Aorta (tissue), 5 donors: ENCODE data around the gene CYP4F8. TPM values are rescaled to one million over a fixed set of nuclear protein-coding genes. Genes with fewer than 3 reads are reported as not detected.

Experiments used
- ATAC-seq: fragments of 200-7000 bp; cut with Tn5 transposase; one replicate; pipeline ENCODE4 v1.9.1; 2022; ENCODE audit warnings: moderate library complexity; ENCODE audit not compliant: low FRiP score
- DNase-seq, 2 donors: peaks; one replicate each; pipeline ENCODE4 v3.0.0-alpha.2; 2020
- H3K27ac ChIP-seq, 2 donors: one replicate each; pipeline ENCODE4 v1.5.1; 2013; ENCODE audit warnings: low read length in 2 of 2, mild to moderate bottlenecking in 2 of 2, moderate library complexity in 2 of 2, control low read depth in 1 of 2, inconsistent platforms in 1 of 2, low read depth in 1 of 2
- H3K27me3 ChIP-seq, 2 donors: one replicate each; pipeline ENCODE4 v1.6.1; 2013; ENCODE audit warnings: control low read depth in 1 of 2, low read length in 1 of 2, mild to moderate bottlenecking in 1 of 2, moderate library complexity in 1 of 2; ENCODE audit not compliant: insufficient read depth in 2 of 2, control insufficient read depth in 1 of 2
- H3K36me3 ChIP-seq, 2 donors: one replicate each; pipeline ENCODE4 v1.6.1; 2013; ENCODE audit warnings: control low read depth in 1 of 2, low read length in 1 of 2, mild to moderate bottlenecking in 1 of 2; ENCODE audit not compliant: insufficient read depth in 2 of 2, control insufficient read depth in 1 of 2
- H3K4me1 ChIP-seq, 2 donors: one replicate each; pipeline ENCODE4 v1.6.1; 2013; ENCODE audit warnings: low read length in 2 of 2, control low read depth in 1 of 2, mild to moderate bottlenecking in 1 of 2, moderate library complexity in 1 of 2; ENCODE audit not compliant: insufficient read depth in 2 of 2, control insufficient read depth in 1 of 2
- H3K4me3 ChIP-seq, 2 donors: one replicate each; pipeline ENCODE4 v1.5.1; 2013; ENCODE audit warnings: low read length in 2 of 2, control low read depth in 1 of 2, mild to moderate bottlenecking in 1 of 2
- H3K9me3 ChIP-seq: one replicate; pipeline ENCODE4 v1.6.1; 2013; ENCODE audit warnings: mild to moderate bottlenecking, low read length; ENCODE audit not compliant: control insufficient read depth
- WGBS, 2 donors: extraction: QIAGEN DNeasy Blood & Tissue Kit; methylation state at CpG; one replicate each; pipeline ENCODE4 v1.1.7; 2013; 5-methylcytosine and 5-hydroxymethylcytosine counted together
- intact Hi-C, 2 donors: fragments of 100-400 bp; cut with DNase I; formaldehyde crosslinking; loops; one replicate each; pipeline versions ENCODE4 v1.14.2 to v1.15.0; 2022
- polyA plus RNA-seq, 2 donors: library from polyadenylated mRNA; stranded (reverse); fragments of 200-250 nt; gene quantifications; one replicate each; pipeline ENCODE4 v1.2.3, GENCODE V29; 2013
- total RNA-seq, 2 donors: library from RNA; stranded (reverse); fragmentation: NEBNext Ultra II Directional; extraction: Animal tissue kit (Norgen Biotek cat#: 25700); gene quantifications; one replicate each; pipeline ENCODE4 v1.2.1, GENCODE V29; 2021
- donor health status: healthy with polysubstance abuse.
- donor health status: Bipolar disorder and iron deficiency.
- donor health status: DM: no; HTN: no; CAD: no.
- donor health status: DM: no; HTN: no; CAD: no.
- donor health status: DM: yes; HTN: yes; CAD: no.

Gene CYP4F8
- total and polyA plus RNA-seq, 4 donors, result not detected

DNA sequence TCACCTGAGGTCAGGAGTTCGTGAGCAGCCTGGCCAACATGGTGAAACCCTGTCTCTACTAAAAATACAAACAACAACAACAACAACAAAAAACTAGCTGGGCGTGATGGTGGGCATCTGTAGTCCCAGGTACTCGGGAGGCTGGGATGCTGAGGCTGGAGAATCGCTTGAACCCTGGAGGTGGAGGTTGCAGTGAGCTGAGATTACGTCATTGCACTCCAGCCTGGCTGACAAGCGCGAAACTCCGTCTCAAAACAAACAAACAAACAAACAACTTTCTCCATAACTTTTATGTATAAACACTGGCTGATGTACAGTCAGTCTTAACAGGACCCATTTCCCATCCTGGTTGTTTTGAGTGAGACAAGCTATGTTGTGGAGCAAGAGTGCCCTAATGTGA is 5.8 kb upstream of the CYP4F8 start:
- 75 to 76% methylated on average over 8 of the region's 8 CpGs for WGBS, 2 donors

DNA sequence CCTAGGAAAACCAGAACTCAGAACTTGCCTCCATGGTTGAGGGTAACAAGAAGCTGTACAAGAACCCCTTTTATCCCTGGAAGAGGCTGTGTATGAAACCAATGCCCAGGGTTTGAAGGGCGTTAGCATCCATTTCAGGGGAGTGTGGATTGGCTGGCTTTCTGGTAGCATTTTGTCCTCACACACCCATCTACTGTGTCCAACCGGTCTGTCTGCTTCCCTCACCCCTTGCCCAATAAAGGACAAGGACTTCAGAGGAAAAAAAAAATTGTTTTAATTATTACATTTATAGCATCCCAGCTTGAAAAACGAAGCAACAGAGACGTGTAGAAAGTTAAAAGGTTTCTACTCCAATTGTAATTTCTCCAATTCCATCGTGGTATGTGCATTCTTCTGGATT is 2.7 kb upstream of the CYP4F8 start:
- intact Hi-C loops, result no loop called here
- DNase-seq (no peak), ATAC-seq (no peak)
- Histone ChIP-seq H3K27me3 (no peaks in the 10 kb centered on the region), H3K9me3 (no peaks in the 10 kb centered on the region), H3K4me1 (no peaks in the 10 kb centered on the region), H3K4me3 (no peak overlapping the region), H3K27ac (no peak overlapping the region), H3K36me3 (no peaks in the 10 kb centered on the region)
- WGBS, 2 donors, result 48 to 58% methylated on average over 5 of the region's 5 CpGs

More for the DNA sequence above, 5.8 kb upstream of the CYP4F8 start:
- Histone ChIP-seq H3K4me1 (no peaks in the 10 kb centered on the region), H3K27ac (no peak overlapping the region), H3K27me3 (no peaks in the 10 kb centered on the region), H3K4me3 (no peak overlapping the region), H3K36me3 (no peaks in the 10 kb centered on the region), H3K9me3 (no peaks in the 10 kb centered on the region)
- ATAC-seq (no peak), DNase-seq (no peak)
- intact Hi-C loops, result no loop called here

DNA sequence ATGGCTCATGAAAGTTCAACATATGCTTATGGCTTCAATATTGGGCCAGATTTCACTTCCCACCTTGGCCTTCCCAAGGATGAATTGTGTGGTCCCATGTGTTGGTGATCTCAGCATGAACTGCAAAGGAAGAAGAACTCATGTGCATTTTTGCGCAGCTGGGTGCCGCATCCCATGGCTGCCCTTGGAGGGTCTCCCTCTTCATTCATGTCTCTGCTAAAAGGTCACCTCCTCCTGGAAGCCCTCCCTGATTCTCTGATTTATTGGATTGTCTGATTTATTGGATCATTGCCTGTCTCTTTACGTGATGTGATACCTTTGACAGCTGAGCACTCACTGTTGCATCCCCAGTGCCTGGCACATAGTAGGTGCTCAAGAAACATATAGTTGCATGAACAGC is 1.7 kb upstream of the CYP4F8 start:
- no peak for ATAC-seq
- Histone ChIP-seq H3K4me1 (no peaks in the 10 kb centered on the region), H3K9me3 (no peaks in the 10 kb centered on the region), H3K27me3 (no peaks in the 10 kb centered on the region), H3K36me3 (no peaks in the 10 kb centered on the region), H3K27ac (no peak overlapping the region), H3K4me3 (no peak overlapping the region)
- 87 to 90% methylated on average over 3 of the region's 3 CpGs for WGBS, 2 donors
- DNase-seq, result no peak
- intact Hi-C loops, result no loop called here

DNA sequence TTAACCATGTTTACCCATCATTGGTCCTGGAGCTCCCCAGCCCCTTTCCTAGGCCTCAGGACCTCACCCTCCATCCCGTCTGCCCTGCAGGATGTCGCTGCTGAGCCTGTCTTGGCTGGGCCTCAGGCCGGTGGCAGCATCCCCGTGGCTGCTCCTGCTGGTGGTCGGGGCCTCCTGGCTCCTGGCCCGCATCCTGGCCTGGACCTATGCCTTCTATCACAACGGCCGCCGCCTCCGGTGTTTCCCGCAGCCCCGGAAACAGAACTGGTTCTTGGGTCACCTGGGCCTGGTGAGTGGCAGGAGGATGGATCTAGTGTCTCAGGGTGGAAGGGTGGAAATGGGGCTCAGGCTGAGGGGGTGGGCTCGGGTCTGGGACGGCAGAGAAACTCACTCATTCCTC is 508 bp downstream of the CYP4F8 start:
- H3K9me3 ChIP-seq, result no peaks in the 10 kb centered on the region
- DNase-seq (no peak), ATAC-seq (no peak)
- no peaks in the 10 kb centered on the region for H3K36me3 ChIP-seq
- H3K27me3 ChIP-seq, result no peaks in the 10 kb centered on the region
- H3K27ac ChIP-seq, result no peak overlapping the region
- intact Hi-C loops, result no loop called here
- 52 to 63% methylated on average over 14 of the region's 14 CpGs for WGBS, 2 donors
- no peaks in the 10 kb centered on the region for H3K4me1 ChIP-seq
- H3K4me3 ChIP-seq, result no peak overlapping the region

DNA sequence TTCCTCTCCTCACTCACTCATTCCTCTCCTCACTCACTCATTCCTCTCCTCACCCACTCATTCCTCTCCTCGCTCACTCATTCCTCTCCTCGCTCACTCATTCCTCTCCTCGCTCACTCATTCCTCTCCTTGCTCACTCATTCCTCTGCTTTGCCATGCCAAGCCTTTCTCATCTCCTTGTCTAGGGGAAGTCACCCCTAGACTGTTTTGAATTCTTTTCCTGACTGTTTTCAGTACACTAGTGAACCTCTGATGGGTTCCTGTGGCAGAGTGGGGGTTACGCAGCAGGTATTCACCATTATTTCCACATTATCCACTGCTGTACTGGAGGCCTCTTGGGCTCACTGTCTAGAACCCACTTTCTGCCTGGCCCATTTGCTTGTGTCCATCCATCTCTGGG is 1.2 kb downstream of the CYP4F8 start:
- 85 to 86% methylated on average over 4 of the region's 4 CpGs for WGBS, 2 donors
- DNase-seq, result no peak

DNA sequence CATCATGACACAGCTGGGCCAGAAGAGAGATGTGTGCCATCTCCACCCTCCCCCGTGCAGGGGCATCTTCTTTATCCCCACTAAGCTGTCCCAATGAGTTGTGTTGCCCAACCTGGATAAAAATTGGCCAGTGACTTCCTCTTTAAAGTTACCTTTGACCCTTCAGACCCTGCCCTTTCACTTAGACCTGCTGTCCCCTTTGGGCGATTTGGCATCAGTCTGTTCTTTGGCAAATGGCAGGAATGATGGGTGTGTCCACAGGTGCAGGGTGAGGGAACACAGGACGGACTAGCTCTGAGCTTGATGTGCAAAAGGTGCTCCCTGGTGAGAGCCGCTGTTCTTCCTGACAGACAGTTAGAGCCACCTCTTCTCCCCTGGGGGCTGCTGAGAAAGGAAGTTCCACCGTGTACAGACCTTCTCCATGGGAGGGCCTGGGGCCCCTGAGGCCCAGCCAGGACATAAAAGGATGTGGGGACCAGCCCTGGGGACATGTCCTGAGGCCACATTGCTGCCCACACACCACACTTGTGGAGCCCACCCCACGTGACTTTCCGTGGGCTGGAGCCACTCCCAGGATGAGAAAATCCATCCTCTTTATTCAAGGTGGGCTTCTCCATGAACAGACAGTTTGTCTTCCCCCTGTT is 1.7 kb downstream of the CYP4F8 start:
- no peaks in the 10 kb centered on the region for H3K36me3 ChIP-seq
- H3K4me1 ChIP-seq, result no peaks in the 10 kb centered on the region
- no peaks in the 10 kb centered on the region for H3K27me3 ChIP-seq
- intact Hi-C loops, result no loop called here
- ATAC-seq (no peak), DNase-seq (no peak)
- WGBS, 2 donors, result 44 to 46% methylated on average over 7 of the region's 7 CpGs
- no peaks in the 10 kb centered on the region for H3K9me3 ChIP-seq
- H3K4me3 ChIP-seq, result no peak overlapping the region
- no peak overlapping the region for H3K27ac ChIP-seq

More for the DNA sequence above, 1.2 kb downstream of the CYP4F8 start:
- Histone ChIP-seq H3K9me3 (no peaks in the 10 kb centered on the region), H3K27ac (no peak overlapping the region), H3K27me3 (no peaks in the 10 kb centered on the region), H3K4me3 (no peak overlapping the region), H3K4me1 (no peaks in the 10 kb centered on the region), H3K36me3 (no peaks in the 10 kb centered on the region)
- intact Hi-C loops, result no loop called here
- no peak for ATAC-seq

DNA sequence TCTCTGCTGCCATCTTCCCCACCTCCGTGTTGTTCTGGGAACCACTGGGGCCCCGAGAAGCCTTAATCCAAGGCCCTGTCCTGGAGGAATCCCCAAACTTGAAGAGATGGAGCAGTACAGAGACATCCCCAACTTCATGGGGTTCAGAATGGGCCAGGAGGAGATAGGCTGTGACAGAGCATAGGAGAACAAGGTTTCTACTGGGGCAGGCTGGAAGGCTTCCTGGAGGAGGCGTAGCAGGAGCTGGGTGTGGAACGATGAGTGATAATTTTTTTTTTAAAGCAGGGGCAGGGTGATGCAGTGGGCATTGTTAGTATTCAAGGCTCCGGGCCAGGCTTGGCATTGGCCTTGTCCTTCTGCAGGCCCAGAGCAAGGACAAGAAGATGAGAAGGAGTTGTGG is 3.3 kb downstream of the CYP4F8 start:
- intact Hi-C loops, result no loop called here
- Histone ChIP-seq H3K4me3 (no peak overlapping the region), H3K27ac (no peak overlapping the region), H3K9me3 (no peaks in the 10 kb centered on the region), H3K4me1 (no peaks in the 10 kb centered on the region), H3K36me3 (no peaks in the 10 kb centered on the region), H3K27me3 (no peaks in the 10 kb centered on the region)
- DNase-seq (no peak), ATAC-seq (no peak)
- WGBS, 2 donors, result 69 to 74% methylated on average over 5 of the region's 5 CpGs

DNA sequence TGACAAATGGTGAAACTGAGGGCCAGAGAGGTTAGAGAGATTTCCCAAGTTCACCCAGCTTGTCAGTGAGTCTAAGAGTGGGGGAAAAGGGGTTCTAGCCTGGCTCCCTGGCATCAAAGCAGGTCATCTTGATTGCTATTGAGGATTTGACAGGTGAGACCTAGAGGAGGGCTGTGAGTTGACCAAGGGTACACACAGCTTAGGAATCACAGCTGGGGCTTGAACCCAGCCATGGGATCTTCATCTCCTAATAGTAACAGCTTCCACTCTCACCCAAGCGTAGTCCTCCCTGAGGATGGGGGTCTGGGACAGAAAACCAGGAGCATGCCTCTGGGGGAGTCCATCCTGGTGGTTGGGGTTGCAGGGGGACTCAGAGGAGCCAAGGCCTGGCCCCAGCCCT is 6.8 kb downstream of the CYP4F8 start:
- Histone ChIP-seq H3K36me3 (no peaks in the 10 kb centered on the region), H3K27ac (no peak overlapping the region), H3K4me1 (no peaks in the 10 kb centered on the region), H3K4me3 (no peak overlapping the region), H3K9me3 (no peaks in the 10 kb centered on the region), H3K27me3 (no peaks in the 10 kb centered on the region)
- DNase-seq (no peak), ATAC-seq (no peak)
- intact Hi-C loops, result loop anchor here in 1 of 2 donors (10.0 kb wide), 1 partner anchor 243 kb away; no protein-coding TSS in a partner anchor
- WGBS, 2 donors, result 50 to 67% methylated on average over 1 of the region's 1 CpG

DNA sequence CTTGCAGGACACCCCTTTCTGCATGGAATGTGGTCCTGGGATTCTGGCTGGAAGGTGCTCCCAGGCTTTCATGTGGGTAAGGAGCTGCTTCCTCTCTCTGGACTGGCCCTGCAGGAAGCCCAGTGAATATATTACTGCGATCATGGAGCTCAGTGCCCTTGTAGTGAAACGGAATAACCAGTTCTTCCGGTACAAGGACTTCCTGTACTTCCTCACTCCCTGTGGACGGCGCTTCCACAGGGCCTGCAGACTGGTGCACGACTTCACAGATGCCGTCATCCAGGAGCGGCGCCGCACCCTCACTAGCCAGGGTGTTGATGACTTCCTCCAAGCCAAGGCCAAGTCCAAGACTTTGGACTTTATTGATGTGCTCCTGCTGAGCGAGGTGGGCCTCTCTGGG is 8.0 kb downstream of the CYP4F8 start:
- no peaks in the 10 kb centered on the region for H3K4me1 ChIP-seq
- H3K9me3 ChIP-seq, result no peaks in the 10 kb centered on the region
- H3K4me3 ChIP-seq, result no peak overlapping the region
- no peak overlapping the region for H3K27ac ChIP-seq
- intact Hi-C loops, result loop anchor here in 1 of 2 donors (10.0 kb wide), 1 partner anchor 242 kb away; no protein-coding TSS in a partner anchor
- DNase-seq, result no peak
- H3K27me3 ChIP-seq, result no peaks in the 10 kb centered on the region
- no peak for ATAC-seq
- H3K36me3 ChIP-seq, result no peaks in the 10 kb centered on the region
- 71 to 74% methylated on average over 11 of the region's 11 CpGs for WGBS, 2 donors
